Upper lobe of left lung (tissue), 4 donors: ENCODE data around the gene TFCP2L1.

Experiments used
- CTCF ChIP-seq, 6 experiments: fragments of 450-650 bp in 4 of 6; fragments of 200-600 bp in 2 of 6; sonication (generic) in 2 of 6; IDR thresholded peaks; one replicate each; pipeline ENCODE4 v1.5.1; 2016 to 2019; ENCODE audit warnings: antibody characterized with exemption in 6 of 6
- POLR2A ChIP-seq, 4 donors: fragments of 450-650 bp; IDR thresholded peaks; one replicate each; pipeline ENCODE4 v1.5.1; 2016 to 2017; ENCODE audit warnings: antibody characterized with exemption in 4 of 4, mild to moderate bottlenecking in 2 of 4

GRCh38 chr2:121239969-121240368 lies 45.0 kb downstream of the TFCP2L1 start:
- TF ChIP-seq POLR2A (IDR thresholded peaks at IDR 0.05), result no peak
- TF ChIP-seq CTCF (IDR thresholded peaks at IDR 0.05), result no peak
